ENCODE measurements around the gene LRRC56. TPM values are rescaled to one million over a fixed set of nuclear protein-coding genes. Genes with fewer than 3 reads are reported as not detected.

LRRC56 gene
- total and polyA plus RNA-seq, 2 of the 13 experiments (the other 11 are each of a cell fraction or from before 2014, with no cell fraction given) = 0.11 to 0.29 TPM

- TF ChIP-seq GABPA (IDR thresholded peaks at IDR 0.05; ENCODE audit: low read depth, low read length) (no peak), GABPA (CRISPR knock-in tag; IDR thresholded peaks at IDR 0.05; ENCODE audit: low read depth) (peak; percentile 51; the same call in 1 of the 2 replicates), SPEN (CRISPR knock-in tag; IDR thresholded peaks at IDR 0.05; ENCODE audit: low read depth) (peak; percentile 50; the same call in 1 of the 2 replicates), ZNF207 (IDR thresholded peaks at IDR 0.05; ENCODE audit: borderline replicate concordance) (no peak), RBM39 (IDR thresholded peaks at IDR 0.05; ENCODE audit: low read depth, low read length, poor library complexity, severe bottlenecking) (peak; percentile 32), KMT2A (CRISPR knock-in tag; IDR thresholded peaks at IDR 0.05) (0 out of 2 replicates have a peak, but pooled peaks have one; percentile 17), THAP11 (CRISPR knock-in tag; IDR thresholded peaks at IDR 0.05) (peak; percentile 46; the same call in 1 of the 2 replicates), ZNF589 (CRISPR knock-in tag; conservative IDR thresholded peaks at IDR 0.05) (no peak), LBX2 (CRISPR knock-in tag; IDR thresholded peaks at IDR 0.05; ENCODE audit: borderline replicate concordance) (peak; percentile 29; the same call in 1 of the 2 replicates), ZNF792 (CRISPR knock-in tag; IDR thresholded peaks at IDR 0.05) (0 out of 2 replicates have a peak, but pooled peaks have one; percentile 13), ZNF225 (CRISPR knock-in tag; IDR thresholded peaks at IDR 0.05) (no peak), ELF3 (CRISPR knock-in tag; IDR thresholded peaks at IDR 0.05) (peak; percentile 64; the same call in 1 of the 2 replicates), POGK (CRISPR knock-in tag; conservative IDR thresholded peaks at IDR 0.05) (0 out of 2 replicates have a peak, but pooled peaks have one; percentile 47), ZNF768 (CRISPR knock-in tag; IDR thresholded peaks at IDR 0.05) (no peak), ZNF329 (CRISPR knock-in tag; IDR thresholded peaks at IDR 0.05; ENCODE audit: low read depth) (peak; percentile 57; the same call in 1 of the 2 replicates), IRF2 (CRISPR knock-in tag; IDR thresholded peaks at IDR 0.05) (0 out of 2 replicates have a peak, but pooled peaks have one; percentile 27), SALL1 (CRISPR knock-in tag; IDR thresholded peaks at IDR 0.05) (0 out of 2 replicates have a peak, but pooled peaks have one; percentile 22), KDM3A (CRISPR knock-in tag; IDR thresholded peaks at IDR 0.05; ENCODE audit: low read depth) (peak; percentile 79; the same call in 1 of the 2 replicates), PHF8 (CRISPR knock-in tag; IDR thresholded peaks at IDR 0.05) (0 out of 2 replicates have a peak, but pooled peaks have one; percentile 6)
- TF ChIP-seq, protein P1, sequence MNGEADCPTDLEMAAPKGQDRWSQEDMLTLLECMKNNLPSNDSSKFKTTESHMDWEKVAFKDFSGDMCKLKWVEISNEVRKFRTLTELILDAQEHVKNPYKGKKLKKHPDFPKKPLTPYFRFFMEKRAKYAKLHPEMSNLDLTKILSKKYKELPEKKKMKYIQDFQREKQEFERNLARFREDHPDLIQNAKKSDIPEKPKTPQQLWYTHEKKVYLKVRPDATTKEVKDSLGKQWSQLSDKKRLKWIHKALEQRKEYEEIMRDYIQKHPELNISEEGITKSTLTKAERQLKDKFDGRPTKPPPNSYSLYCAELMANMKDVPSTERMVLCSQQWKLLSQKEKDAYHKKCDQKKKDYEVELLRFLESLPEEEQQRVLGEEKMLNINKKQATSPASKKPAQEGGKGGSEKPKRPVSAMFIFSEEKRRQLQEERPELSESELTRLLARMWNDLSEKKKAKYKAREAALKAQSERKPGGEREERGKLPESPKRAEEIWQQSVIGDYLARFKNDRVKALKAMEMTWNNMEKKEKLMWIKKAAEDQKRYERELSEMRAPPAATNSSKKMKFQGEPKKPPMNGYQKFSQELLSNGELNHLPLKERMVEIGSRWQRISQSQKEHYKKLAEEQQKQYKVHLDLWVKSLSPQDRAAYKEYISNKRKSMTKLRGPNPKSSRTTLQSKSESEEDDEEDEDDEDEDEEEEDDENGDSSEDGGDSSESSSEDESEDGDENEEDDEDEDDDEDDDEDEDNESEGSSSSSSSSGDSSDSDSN (CRISPR knock-in tag; IDR thresholded peaks at IDR 0.05) = no peak; the same call in 1 of the 2 replicates
- TF ChIP-seq, protein P2, sequence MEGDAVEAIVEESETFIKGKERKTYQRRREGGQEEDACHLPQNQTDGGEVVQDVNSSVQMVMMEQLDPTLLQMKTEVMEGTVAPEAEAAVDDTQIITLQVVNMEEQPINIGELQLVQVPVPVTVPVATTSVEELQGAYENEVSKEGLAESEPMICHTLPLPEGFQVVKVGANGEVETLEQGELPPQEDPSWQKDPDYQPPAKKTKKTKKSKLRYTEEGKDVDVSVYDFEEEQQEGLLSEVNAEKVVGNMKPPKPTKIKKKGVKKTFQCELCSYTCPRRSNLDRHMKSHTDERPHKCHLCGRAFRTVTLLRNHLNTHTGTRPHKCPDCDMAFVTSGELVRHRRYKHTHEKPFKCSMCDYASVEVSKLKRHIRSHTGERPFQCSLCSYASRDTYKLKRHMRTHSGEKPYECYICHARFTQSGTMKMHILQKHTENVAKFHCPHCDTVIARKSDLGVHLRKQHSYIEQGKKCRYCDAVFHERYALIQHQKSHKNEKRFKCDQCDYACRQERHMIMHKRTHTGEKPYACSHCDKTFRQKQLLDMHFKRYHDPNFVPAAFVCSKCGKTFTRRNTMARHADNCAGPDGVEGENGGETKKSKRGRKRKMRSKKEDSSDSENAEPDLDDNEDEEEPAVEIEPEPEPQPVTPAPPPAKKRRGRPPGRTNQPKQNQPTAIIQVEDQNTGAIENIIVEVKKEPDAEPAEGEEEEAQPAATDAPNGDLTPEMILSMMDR (CRISPR knock-in tag; IDR thresholded peaks at IDR 0.05) = peak; percentile 84
Observed at GRCh38 chr11:554428-555226, 17.3 kb downstream of the LRRC56 start (continued).
